Panc1 (cell line): ENCODE results near the gene MLLT3. TPM values are rescaled to one million over a fixed set of nuclear protein-coding genes. Genes with fewer than 3 reads are reported as not detected.

Experiments used
- ATAC-seq: fragments of 200-7000 bp; cut with Tn5 transposase; 2 replicates; pipeline ENCODE4 v1.9.1; 2020; ENCODE audit warnings: mild to moderate bottlenecking, moderate library complexity
- BruUV-seq: library from RNA; stranded (reverse); fragments of 400-500 nt; replicated peaks from 2 replicates; lab custom pipeline; 2021; lab: Mats Ljungman, UMichigan
- CTCF ChIA-PET: fragments of 300-600 bp; sonication (Branson Sonifier 250); formaldehyde crosslinking; loops from one replicate; lab custom pipeline; 2022; ENCODE audit warnings: antibody characterized with exemption; lab: Charles Lee
- POLR2A ChIA-PET: fragments of 300-600 bp; sonication (Branson Sonifier 250); formaldehyde crosslinking; loops from one replicate; lab custom pipeline; 2022; ENCODE audit warnings: antibody characterized with exemption; lab: Charles Lee
- DNase-seq: peaks from one replicate; pipeline ENCODE4 v3.0.0-alpha.2; 2010; ENCODE audit warnings: low read depth, low spot score
- H3K27ac ChIP-seq: 2 replicates; pipeline ENCODE4 v1.5.1; 2011; ENCODE audit warnings: mild to moderate bottlenecking, low read length, inconsistent platforms
- H3K27me3 ChIP-seq: fragments of 200-500 bp; sonication (Bioruptor generic); 2 replicates; pipeline ENCODE4 v1.6.0; 2014; ENCODE audit warnings: low read length, inconsistent platforms; ENCODE audit not compliant: control insufficient read depth, insufficient read depth
- H3K36me3 ChIP-seq: fragments of 200-500 bp; sonication (Bioruptor generic); 2 replicates; pipeline ENCODE4 v1.5.1; 2014; ENCODE audit warnings: inconsistent platforms, mild to moderate bottlenecking, low read length, moderate library complexity; ENCODE audit not compliant: control insufficient read depth, insufficient read depth
- H3K4me1 ChIP-seq: 2 replicates; pipeline ENCODE4 v1.5.1; 2011; ENCODE audit warnings: inconsistent platforms, mild to moderate bottlenecking, low read length, moderate library complexity; ENCODE audit not compliant: control insufficient read depth, insufficient read depth
- H3K4me3 ChIP-seq, 2 experiments: 2 replicates each; pipeline ENCODE4 v1.5.1; 2011 to 2012; ENCODE audit warnings: low read depth in 2 of 2, low read length in 2 of 2, mild to moderate bottlenecking in 2 of 2, inconsistent platforms in 1 of 2, moderate library complexity in 1 of 2
- H3K9me3 ChIP-seq: fragments of 200-500 bp; sonication (Bioruptor generic); 2 replicates; pipeline ENCODE4 v1.5.1; 2014; ENCODE audit warnings: low read depth, mild to moderate bottlenecking, inconsistent platforms, low read length, moderate library complexity; ENCODE audit not compliant: control insufficient read depth, insufficient read depth
- POLR2AphosphoS5 ChIP-seq: IDR thresholded peaks from 2 replicates; pipeline ENCODE4 v1.6.1; 2012; ENCODE audit warnings: mild to moderate bottlenecking, low read depth, low read length, moderate library complexity
- SIN3A ChIP-seq: IDR thresholded peaks from 2 replicates; pipeline ENCODE4 v1.6.1; 2012; ENCODE audit warnings: low read depth, mild to moderate bottlenecking, low read length, moderate library complexity, borderline replicate concordance; ENCODE audit not compliant: insufficient read depth
- TCF7L2 ChIP-seq: IDR thresholded peaks from 2 replicates; pipeline ENCODE4 v1.6.1; 2011; ENCODE audit warnings: mild to moderate bottlenecking, low read depth, low read length, inconsistent platforms
- in situ Hi-C: cut with HindIII; loops from 2 replicates; pipeline ENCODE4 v1.10.0; 2016; ENCODE audit warnings: low sequenced_read_pairs, low pct_unique_long_range_greater_than_20kb
- intact Hi-C: fragments of 100-400 bp; cut with micrococcal nuclease; formaldehyde crosslinking; loops from one replicate; pipeline ENCODE4 v1.10.0; 2022; ENCODE audit not compliant: unreplicated experiment
- total RNA-seq: library from RNA; stranded (reverse); gene quantifications from one replicate; pipeline ENCODE4 v1.2.1, GENCODE V29; 2021; ENCODE audit not compliant: unreplicated experiment
- TF ChIP-seq, protein P1 (sequence below), 2 experiments: IDR thresholded peaks; 2 replicates each; pipeline ENCODE4 v1.6.1; 2011 to 2012; ENCODE audit warnings: low read depth in 2 of 2, control low read depth in 1 of 2, low read length in 1 of 2, mild to moderate bottlenecking in 1 of 2, moderate library complexity in 1 of 2; ENCODE audit not compliant: insufficient read depth in 1 of 2
- TF ChIP-seq, protein P2 (sequence below): fragments of 450-650 bp; IDR thresholded peaks from 2 replicates; pipeline ENCODE4 v1.5.1; 2017; ENCODE audit warnings: mild to moderate bottlenecking

The MLLT3 gene
- total RNA-seq, 1 experiment from 2014 or later = 0.49 TPM

- H3K27ac ChIP-seq = no peak overlapping the region
- no TSS peak for BruUV-seq
- POLR2A ChIA-PET = no interaction called here
- intact Hi-C loops = no loop called here
- DNase-seq = no peak
- TF ChIP-seq POLR2AphosphoS5 (no peak), TCF7L2 (no peak), SIN3A (no peak)
- TF ChIP-seq, protein P1, sequence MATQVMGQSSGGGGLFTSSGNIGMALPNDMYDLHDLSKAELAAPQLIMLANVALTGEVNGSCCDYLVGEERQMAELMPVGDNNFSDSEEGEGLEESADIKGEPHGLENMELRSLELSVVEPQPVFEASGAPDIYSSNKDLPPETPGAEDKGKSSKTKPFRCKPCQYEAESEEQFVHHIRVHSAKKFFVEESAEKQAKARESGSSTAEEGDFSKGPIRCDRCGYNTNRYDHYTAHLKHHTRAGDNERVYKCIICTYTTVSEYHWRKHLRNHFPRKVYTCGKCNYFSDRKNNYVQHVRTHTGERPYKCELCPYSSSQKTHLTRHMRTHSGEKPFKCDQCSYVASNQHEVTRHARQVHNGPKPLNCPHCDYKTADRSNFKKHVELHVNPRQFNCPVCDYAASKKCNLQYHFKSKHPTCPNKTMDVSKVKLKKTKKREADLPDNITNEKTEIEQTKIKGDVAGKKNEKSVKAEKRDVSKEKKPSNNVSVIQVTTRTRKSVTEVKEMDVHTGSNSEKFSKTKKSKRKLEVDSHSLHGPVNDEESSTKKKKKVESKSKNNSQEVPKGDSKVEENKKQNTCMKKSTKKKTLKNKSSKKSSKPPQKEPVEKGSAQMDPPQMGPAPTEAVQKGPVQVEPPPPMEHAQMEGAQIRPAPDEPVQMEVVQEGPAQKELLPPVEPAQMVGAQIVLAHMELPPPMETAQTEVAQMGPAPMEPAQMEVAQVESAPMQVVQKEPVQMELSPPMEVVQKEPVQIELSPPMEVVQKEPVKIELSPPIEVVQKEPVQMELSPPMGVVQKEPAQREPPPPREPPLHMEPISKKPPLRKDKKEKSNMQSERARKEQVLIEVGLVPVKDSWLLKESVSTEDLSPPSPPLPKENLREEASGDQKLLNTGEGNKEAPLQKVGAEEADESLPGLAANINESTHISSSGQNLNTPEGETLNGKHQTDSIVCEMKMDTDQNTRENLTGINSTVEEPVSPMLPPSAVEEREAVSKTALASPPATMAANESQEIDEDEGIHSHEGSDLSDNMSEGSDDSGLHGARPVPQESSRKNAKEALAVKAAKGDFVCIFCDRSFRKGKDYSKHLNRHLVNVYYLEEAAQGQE (IDR thresholded peaks at IDR 0.05; ENCODE audit: insufficient read depth in 1 of 2, low read depth in 2 of 2, low read length in 1 of 2) = no peak
- TF ChIP-seq, protein P2, sequence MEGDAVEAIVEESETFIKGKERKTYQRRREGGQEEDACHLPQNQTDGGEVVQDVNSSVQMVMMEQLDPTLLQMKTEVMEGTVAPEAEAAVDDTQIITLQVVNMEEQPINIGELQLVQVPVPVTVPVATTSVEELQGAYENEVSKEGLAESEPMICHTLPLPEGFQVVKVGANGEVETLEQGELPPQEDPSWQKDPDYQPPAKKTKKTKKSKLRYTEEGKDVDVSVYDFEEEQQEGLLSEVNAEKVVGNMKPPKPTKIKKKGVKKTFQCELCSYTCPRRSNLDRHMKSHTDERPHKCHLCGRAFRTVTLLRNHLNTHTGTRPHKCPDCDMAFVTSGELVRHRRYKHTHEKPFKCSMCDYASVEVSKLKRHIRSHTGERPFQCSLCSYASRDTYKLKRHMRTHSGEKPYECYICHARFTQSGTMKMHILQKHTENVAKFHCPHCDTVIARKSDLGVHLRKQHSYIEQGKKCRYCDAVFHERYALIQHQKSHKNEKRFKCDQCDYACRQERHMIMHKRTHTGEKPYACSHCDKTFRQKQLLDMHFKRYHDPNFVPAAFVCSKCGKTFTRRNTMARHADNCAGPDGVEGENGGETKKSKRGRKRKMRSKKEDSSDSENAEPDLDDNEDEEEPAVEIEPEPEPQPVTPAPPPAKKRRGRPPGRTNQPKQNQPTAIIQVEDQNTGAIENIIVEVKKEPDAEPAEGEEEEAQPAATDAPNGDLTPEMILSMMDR = no peak
- no peak for ATAC-seq
- CTCF ChIA-PET = no interaction called here
- no peak overlapping the region for H3K4me3 ChIP-seq
- H3K4me1 ChIP-seq = no peaks in the 10 kb centered on the region
- H3K36me3 ChIP-seq = no peaks in the 10 kb centered on the region
- H3K27me3 ChIP-seq = no peaks in the 10 kb centered on the region
- in situ Hi-C loops = no loop called here
- no peaks in the 10 kb centered on the region for H3K9me3 ChIP-seq
These were observed 126.0 kb downstream of the MLLT3 start for GRCh38 chr9:20496328-20496727.

GRCh38 chr9:20495098-20495497 lies 127.2 kb downstream of the MLLT3 start:
- TF ChIP-seq SIN3A (no peak), TCF7L2 (no peak), POLR2AphosphoS5 (no peak)
- TF ChIP-seq, protein P2 = no peak
- TF ChIP-seq, protein P1 (IDR thresholded peaks at IDR 0.05; ENCODE audit: insufficient read depth in 1 of 2, low read depth in 2 of 2, low read length in 1 of 2) = no peak
- Histone ChIP-seq H3K9me3 (no peaks in the 10 kb centered on the region), H3K4me3 (no peak overlapping the region), H3K4me1 (no peaks in the 10 kb centered on the region), H3K27ac (no peak overlapping the region), H3K36me3 (no peaks in the 10 kb centered on the region), H3K27me3 (no peaks in the 10 kb centered on the region)
- CTCF ChIA-PET = no interaction called here
- intact Hi-C loops (no loop called here), in situ Hi-C loops (no loop called here)
- POLR2A ChIA-PET = no interaction called here
- no peak for DNase-seq
- BruUV-seq = no TSS peak
- ATAC-seq = no peak
